GM21737 (cell line): Measurements from ENCODE around the gene TOMM34.
A peak's percentile ranks its signal among the peaks of the same experiment; 100 is the strongest.

ENCODE experiments used
- ATAC-seq: cut with Tn5 transposase; IDR thresholded peaks from one replicate; pipeline ENCODE4 v1.9.1; 2021; ENCODE audit warnings: mild to moderate bottlenecking, moderate library complexity; ENCODE audit not compliant: unreplicated experiment

Gene TOMM34

DNA sequence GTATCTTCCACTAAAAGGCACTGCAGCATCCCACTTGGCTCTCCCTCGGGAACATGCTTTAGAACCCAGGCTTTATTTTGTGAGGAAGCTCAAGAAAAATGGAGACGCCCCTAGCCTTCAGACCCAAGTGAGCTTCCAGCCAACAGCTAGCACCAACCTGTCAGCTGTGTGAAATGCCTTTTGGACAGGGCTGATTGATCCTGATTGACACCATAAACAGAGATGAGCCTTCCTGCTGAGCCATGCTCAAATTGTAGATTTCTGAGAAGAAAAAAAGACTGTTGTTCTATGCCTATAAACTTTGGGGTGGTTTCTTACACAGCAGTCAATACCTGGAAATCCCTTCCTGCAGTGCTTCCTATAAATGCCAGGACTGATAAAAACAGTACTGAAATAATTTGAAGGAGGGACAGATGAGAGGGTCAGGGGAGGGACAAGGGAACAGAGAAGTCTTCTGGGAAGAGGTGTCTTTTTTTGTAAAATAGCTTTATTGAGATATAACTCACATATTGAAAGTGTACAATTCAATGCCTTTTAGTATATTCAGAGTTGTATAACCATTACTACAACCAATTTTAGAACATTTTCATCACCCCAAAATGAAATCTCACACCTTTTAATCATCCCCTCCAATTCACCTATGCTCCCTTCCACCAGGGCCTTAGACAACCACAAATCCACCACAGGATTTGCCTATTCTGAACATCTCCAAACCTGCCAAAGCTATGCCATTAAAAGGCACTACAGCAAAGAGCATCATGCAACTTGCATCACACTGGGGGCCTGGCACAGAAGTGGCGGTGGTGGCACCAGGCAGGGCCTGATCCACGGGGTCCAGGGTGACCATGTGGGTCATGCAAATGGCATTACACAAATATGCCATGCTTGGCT, 3.4 kb upstream of the TOMM34 start:
- ATAC-seq: no peak

DNA sequence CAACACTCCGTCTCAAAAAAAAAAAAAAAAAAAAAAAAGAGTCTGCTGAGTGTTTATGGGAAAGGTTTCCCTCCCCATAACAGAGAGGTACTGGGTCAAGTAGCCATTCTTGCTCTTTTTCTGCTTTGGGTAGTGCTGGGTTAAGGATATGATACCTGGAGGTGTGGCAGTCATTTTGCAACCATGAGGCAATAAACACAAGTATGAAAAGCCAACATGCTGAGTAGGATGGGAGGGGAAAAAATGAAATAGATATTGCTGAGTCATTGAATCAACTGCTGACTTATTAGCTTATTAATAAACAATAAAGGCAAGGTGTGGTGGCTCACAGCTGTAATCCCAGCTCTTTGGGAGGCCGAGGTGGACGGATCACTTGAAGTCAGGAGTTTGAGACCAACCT, 2.3 kb upstream of the TOMM34 start:
- no peak for ATAC-seq

DNA sequence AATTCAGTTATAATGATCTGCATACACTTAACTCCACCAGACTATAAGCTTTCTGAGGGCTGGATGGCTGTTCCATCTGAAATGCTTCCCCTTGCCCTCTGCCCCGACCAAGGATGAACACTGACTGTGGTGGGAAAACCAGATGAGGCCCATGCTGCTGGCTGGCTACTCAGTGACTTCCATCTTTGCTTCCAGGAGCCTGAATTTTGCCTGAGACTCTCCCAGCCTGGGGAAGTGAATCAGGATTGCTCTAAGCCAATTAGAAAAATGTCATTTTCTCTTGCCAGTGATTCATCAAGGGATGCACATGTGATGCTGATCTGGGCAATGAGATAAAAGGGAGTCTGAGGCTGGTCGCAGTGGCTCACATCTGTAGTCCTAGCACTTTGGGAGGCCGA, 1.7 kb upstream of the TOMM34 start:
- ATAC-seq: no peak

GRCh38 chr20:44961011-44961869, 1.0 kb upstream of the TOMM34 start:
- no peak for ATAC-seq

GRCh38 chr20:44959638-44960102, 527 bp downstream of the TOMM34 start:
- peak; percentile 20 for ATAC-seq

- no peak for ATAC-seq
These were observed 1.0 kb downstream of the TOMM34 start for GRCh38 chr20:44959082-44959637.

- no peak for ATAC-seq
These were observed 1.9 kb downstream of the TOMM34 start for GRCh38 chr20:44958276-44958675.

DNA sequence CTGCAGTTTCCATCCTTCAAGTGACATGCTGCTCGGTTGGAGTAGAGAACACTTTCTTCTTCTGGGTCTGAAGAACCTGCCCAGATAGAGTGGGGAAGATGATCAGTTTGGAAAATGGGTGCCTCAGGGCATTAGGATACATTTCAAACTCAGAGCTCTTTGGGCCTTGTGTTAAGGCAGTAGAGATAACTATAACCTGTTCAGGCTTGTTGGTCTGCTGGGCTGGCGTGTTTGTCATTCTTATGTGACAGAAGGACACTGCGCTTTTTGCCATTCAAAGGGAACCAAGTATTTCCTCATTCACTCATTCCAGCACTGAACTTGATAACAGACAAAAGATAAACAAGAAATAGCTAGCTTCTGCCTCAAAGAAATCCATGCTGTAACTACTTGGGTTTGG, 3.8 kb downstream of the TOMM34 start:
- ATAC-seq: no peak

DNA sequence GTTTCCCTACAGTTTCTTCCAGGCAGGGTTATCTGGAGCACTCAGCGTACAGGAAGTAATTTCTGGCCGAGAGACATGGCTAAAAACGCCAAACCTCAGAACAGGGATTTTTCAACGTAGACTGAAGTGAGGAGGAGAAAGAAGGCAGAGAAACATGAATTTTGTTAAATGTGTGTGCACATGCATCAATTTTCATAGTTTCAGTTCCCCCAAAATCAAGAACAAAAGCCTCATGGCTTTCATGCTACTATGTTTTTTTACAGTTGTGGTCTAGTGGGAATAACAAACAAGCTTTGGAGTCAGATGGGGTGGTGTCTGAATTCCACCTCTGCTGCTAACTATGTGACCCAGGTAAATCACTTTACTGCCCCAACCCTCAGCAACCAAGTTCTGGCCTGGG, 4.9 kb downstream of the TOMM34 start:
- ATAC-seq: no peak

GRCh38 chr20:44954211-44954610, 6.0 kb downstream of the TOMM34 start:
- no peak for ATAC-seq

DNA sequence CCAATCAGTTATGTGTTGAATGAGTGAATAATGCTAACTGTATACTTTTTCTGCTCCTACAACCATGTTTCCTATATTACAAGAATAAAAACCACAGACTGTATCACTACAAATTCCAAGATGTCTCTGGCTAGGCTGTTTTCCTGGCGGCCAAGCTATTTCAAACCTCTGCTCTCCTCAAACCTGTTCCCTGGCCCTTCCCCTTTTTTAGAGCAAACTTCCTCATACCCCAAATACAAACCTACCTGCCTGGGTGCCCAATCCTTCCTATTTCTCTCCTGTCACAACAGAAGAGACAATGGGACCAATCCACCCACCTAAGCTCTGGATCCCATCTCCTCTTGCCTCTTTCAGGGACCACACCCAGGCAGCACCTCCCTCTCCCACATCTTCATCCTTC, 7.5 kb downstream of the TOMM34 start:
- ATAC-seq: no peak

GRCh38 chr20:44950368-44950767, 9.8 kb downstream of the TOMM34 start:
- no peak for ATAC-seq

DNA sequence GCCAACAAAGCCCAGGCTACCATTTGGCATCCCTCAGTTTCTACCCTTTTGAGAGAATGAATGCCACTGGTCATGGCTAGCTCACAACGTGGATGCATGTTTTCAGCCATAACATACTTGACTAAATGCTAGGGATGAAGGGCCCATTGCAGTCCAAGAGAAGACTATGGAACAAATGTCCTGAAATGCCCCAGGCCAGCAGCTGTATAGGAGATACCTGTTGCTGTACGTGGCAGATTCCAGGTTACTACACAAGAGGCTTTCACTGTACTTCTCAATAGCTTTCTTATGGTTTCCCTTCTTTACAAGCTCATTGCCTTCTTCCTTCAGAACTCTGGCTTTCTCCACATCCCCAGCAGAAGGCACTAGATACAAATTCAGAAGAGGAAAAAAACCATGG, 11.7 kb downstream of the TOMM34 start:
- ATAC-seq: no peak

- ATAC-seq: no peak
These were observed 12.1 kb downstream of the TOMM34 start for GRCh38 chr20:44948107-44948506.

DNA sequence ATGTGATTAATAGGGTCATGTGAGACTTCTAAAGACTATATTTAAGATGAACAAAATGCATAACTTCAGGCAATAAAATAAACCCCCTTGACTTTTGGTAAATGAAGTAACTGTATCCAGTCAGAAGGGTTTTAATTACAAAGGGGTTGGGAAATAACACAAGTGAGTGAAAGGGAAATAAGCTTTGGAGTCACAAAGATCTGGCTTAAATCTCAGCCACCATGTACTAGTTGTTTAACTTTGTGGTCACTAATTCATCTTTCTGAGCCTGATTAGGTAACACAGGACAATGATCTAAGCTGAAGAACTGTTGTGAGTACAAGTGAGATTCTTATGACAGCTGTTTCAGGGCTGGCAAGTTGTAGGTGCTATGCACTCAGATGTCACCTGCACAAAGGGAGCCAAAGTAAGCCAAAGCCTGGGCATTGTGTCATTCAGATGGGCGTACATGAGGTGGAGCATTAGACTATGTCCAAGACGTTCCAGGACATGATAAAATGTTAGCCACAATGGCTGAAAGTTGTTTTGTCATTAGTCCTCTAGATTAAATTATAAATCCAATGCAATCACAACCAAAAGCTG, 13.8 kb downstream of the TOMM34 start:
- no peak for ATAC-seq

- ATAC-seq: no peak
These were observed 14.9 kb downstream of the TOMM34 start for GRCh38 chr20:44945261-44945660.

DNA sequence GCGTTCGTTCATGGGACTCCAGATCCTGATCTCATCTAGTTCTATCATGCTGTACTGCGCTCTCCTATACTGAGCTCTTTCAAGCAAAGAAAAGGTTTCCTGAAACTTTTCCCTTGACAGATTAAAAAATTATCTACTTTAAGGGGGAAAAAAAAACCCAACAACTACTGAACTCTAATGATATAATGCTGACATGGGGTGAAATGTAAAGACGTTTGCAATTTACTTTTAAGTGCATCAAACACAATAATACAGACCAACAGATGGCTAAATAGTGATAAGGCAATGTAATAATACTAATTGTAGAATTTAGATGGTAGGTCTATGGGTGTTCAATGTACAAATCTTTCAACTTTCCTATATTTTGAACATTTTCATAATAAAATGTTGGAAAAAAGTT, 16.4 kb downstream of the TOMM34 start:
- ATAC-seq: no peak

DNA sequence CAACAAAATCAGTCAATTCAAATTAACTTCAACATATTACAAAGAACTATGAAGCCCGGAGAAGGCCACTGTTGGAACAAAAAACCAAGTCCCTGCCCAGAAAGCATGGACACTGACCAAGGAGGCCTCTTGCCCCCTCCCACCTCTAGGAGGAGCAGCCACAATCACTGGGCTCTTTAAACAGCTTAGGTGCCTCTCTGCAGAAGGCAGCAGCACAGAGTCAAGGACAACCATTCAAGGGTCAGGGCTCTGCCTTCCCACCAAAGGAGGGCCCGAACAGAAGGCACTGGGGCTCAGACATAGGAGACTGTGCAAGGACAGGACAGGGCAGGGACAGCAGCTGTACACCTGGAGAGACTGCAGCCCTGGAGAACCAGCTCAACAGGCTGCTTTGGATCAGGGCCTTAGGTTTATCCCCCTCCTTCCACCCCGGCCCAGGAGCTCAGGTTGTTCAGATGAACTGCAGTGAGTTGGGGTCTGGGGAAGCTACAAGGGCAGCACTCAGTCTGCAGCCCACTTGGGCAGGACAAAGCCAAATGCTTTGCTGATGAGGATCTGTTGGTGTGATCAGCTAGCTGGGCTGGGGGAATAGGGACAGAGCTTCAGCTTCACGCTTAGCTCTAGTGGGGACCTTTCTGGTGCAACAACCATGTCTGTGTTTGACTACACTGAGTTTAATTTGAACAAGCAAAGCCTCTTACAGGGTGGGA, 17.8 kb downstream of the TOMM34 start:
- no peak for ATAC-seq

DNA sequence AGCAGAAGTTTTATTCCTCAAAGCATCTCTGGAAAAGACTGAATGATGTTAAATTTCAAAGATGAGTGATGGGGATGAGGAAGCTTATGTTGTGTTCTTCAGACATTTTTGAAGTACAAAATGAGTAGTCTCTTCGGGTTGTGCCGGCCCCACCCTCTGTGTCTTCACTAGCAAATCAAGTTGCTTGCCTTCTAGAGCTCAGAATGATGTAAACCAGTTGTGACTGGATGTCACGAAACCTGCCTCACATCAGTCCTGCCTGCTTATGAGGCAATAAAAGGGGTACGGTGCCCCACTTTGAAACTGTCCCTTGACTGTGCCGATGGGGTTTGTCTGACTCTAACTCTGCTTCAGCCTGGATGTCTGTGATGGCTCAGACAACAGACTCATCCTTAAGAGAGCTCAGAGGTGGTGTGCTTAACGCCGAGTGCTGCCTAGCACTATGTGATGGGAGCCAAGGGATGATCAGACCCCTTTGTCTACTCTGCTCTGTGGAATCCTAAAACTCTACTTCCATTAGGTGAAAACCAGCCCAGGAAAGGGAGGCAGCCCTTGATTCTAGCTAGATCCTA, 19.0 kb downstream of the TOMM34 start:
- no peak for ATAC-seq

- no peak for ATAC-seq
These were observed 21.6 kb downstream of the TOMM34 start for GRCh38 chr20:44938637-44939036.
